Activated CD8-positive, alpha-beta T cell treated with anti-CD3 and anti-CD28 coated beads for 36 hours (primary cell): ENCODE results near the gene GPT2. TPM values are rescaled to one million over a fixed set of nuclear protein-coding genes. Genes with fewer than 3 reads are reported as not detected.

Experiments
- ATAC-seq: fragments of 200-7000 bp; cut with Tn5 transposase; one replicate; pipeline ENCODE4 v1.10.0; 2021; ENCODE audit warnings: mild to moderate bottlenecking, moderate library complexity
- CTCF ChIA-PET: fragments of 350-600 bp; sonication (Branson Sonifier 250); formaldehyde crosslinking; loops from one replicate; lab custom pipeline; 2021; ENCODE audit warnings: antibody characterized with exemption; lab: Charles Lee
- POLR2A ChIA-PET: fragments of 350-600 bp; sonication (Branson Sonifier 250); formaldehyde crosslinking; loops from one replicate; lab custom pipeline; 2021; ENCODE audit warnings: antibody characterized with exemption; lab: Charles Lee
- DNase-seq: peaks from one replicate; pipeline ENCODE4 v3.0.0-alpha.2; 2020
- H3K27ac Mint-ChIP-seq: one replicate; pipeline ENCODE4 v1.8.0; 2021; ENCODE audit warnings: mild to moderate bottlenecking, mixed read lengths
- H3K27me3 Mint-ChIP-seq: one replicate; pipeline ENCODE4 v1.8.0; 2021; ENCODE audit warnings: mixed read lengths
- H3K36me3 Mint-ChIP-seq: one replicate; pipeline ENCODE4 v1.8.0; 2021; ENCODE audit warnings: low read depth, mixed read lengths
- H3K4me1 Mint-ChIP-seq: one replicate; pipeline ENCODE4 v1.8.0; 2021; ENCODE audit warnings: low read depth, mixed read lengths
- H3K4me3 Mint-ChIP-seq: one replicate; pipeline ENCODE4 v1.8.0; 2021; ENCODE audit warnings: mild to moderate bottlenecking, moderate library complexity, mixed read lengths
- H3K9me3 Mint-ChIP-seq: one replicate; pipeline ENCODE4 v1.8.0; 2021; ENCODE audit warnings: mixed read lengths
- CTCF ChIP-seq: fragments of 200-600 bp; IDR thresholded peaks from one replicate; pipeline ENCODE4 v1.8.0; 2022; ENCODE audit warnings: antibody characterized with exemption, mild to moderate bottlenecking
- intact Hi-C: fragments of 100-400 bp; cut with micrococcal nuclease; formaldehyde crosslinking; loops from one replicate; pipeline ENCODE4 v1.10.0; 2022
- total RNA-seq, 2 experiments: library from RNA; stranded (reverse); gene quantifications; one replicate each; pipeline ENCODE4 v1.2.3, GENCODE V29; 2021

Gene GPT2
- total RNA-seq, 2 experiments from 2014 or later: 39.3 to 50.6 TPM

- Mint-ChIP-seq H3K9me3 (no peaks in the 10 kb centered on the region), H3K36me3 (peaks cover 35% of the 10 kb centered on the region), H3K27ac (no peak overlapping the region), H3K4me3 (no peak overlapping the region), H3K4me1 (no peaks in the 10 kb centered on the region), H3K27me3 (no peaks in the 10 kb centered on the region)
- ChIA-PET POLR2A (interaction anchor here (0.7 kb wide), 1 partner anchor 44 kb away, joined by 3 read pairs; no protein-coding TSS in a partner anchor), CTCF (interaction anchor here (1.7 kb wide), 1 partner anchor 70 kb away, joined by 5 read pairs; no protein-coding TSS in a partner anchor)
- DNase-seq: no peak
- TF ChIP-seq CTCF: no peak
- ATAC-seq: no peak
- intact Hi-C loops: no loop called here
Observed at GRCh38 chr16:46923513-46924295, 39.5 kb downstream of the GPT2 start.

GRCh38 chr16:46924402-46924801 lies 40.2 kb downstream of the GPT2 start:
- no peak overlapping the region for H3K4me3 Mint-ChIP-seq
- ChIA-PET POLR2A (interaction anchor here (0.7 kb wide), 1 partner anchor 45 kb away, joined by 3 read pairs; no protein-coding TSS in a partner anchor), CTCF (interaction anchor here (1.7 kb wide), 1 partner anchor 70 kb away, joined by 5 read pairs; no protein-coding TSS in a partner anchor)
- no peak overlapping the region for H3K27ac Mint-ChIP-seq
- no peaks in the 10 kb centered on the region for H3K9me3 Mint-ChIP-seq
- intact Hi-C loops: no loop called here
- no peak for ATAC-seq
- H3K27me3 Mint-ChIP-seq: no peaks in the 10 kb centered on the region
- no peak for TF ChIP-seq CTCF
- H3K4me1 Mint-ChIP-seq: no peaks in the 10 kb centered on the region
- DNase-seq: no peak
- peaks cover 38% of the 10 kb centered on the region for H3K36me3 Mint-ChIP-seq

GRCh38 chr16:46926470-46927225 lies 42.5 kb downstream of the GPT2 start:
- Mint-ChIP-seq H3K36me3 (peaks cover 38% of the 10 kb centered on the region), H3K4me1 (no peaks in the 10 kb centered on the region), H3K27ac (no peak overlapping the region), H3K9me3 (no peaks in the 10 kb centered on the region), H3K4me3 (no peak overlapping the region), H3K27me3 (no peaks in the 10 kb centered on the region)
- no peak for TF ChIP-seq CTCF
- POLR2A ChIA-PET: interaction anchor here (1.5 kb wide), 1 partner anchor 8 kb away, joined by 3 read pairs; no protein-coding TSS in a partner anchor
- intact Hi-C loops: no loop called here
- CTCF ChIA-PET: interaction anchor here (0.8 to 5.8 kb wide), 8 partner anchors 10 to 253 kb away, joined by 3 to 49 read pairs (median 3); no protein-coding TSS in a partner anchor
- ATAC-seq (no peak), DNase-seq (no peak)

- no peak for DNase-seq
- intact Hi-C loops: no loop called here
- POLR2A ChIA-PET: interaction anchor here (1.5 kb wide), 1 partner anchor 9 kb away, joined by 3 read pairs; no protein-coding TSS in a partner anchor
- no peak for ATAC-seq
- Mint-ChIP-seq H3K36me3 (peaks cover 33% of the 10 kb centered on the region), H3K9me3 (no peaks in the 10 kb centered on the region), H3K4me3 (no peak overlapping the region), H3K27me3 (no peaks in the 10 kb centered on the region), H3K4me1 (no peaks in the 10 kb centered on the region), H3K27ac (no peak overlapping the region)
- CTCF ChIA-PET: interaction anchor here (1.1 to 5.8 kb wide), 5 partner anchors 10 to 74 kb away, joined by 3 to 49 read pairs (median 3); no protein-coding TSS in a partner anchor
- TF ChIP-seq CTCF: no peak
Observed at GRCh38 chr16:46927273-46927672, 43.1 kb downstream of the GPT2 start.
